Stimulated activated effector memory CD8-positive, alpha-beta T cell treated with anti-CD3 and anti-CD28 coated beads, Interleukin-12 subunit alpha, Interleukin-12 subunit beta, amount 100 ng/mL, for 72 hours (primary cell): ENCODE measurements around the gene RBM33.

Experiments used
- ATAC-seq: fragments of 150-1000 bp; cut with Tn5 transposase; 2 replicates; pipeline ENCODE4 v1.10.0; 2021
- DNase-seq, 2 donors: peaks; one replicate each; pipeline ENCODE4 v3.0.0; 2021 to 2022; ENCODE audit warnings: low spot score in 2 of 2
- H3K27ac Mint-ChIP-seq: one replicate; pipeline ENCODE4 v1.8.0; 2022; ENCODE audit warnings: mild to moderate bottlenecking, mixed read lengths
- H3K36me3 Mint-ChIP-seq: one replicate; pipeline ENCODE4 v1.8.0; 2022; ENCODE audit warnings: mild to moderate bottlenecking, mixed read lengths
- H3K4me1 Mint-ChIP-seq: one replicate; pipeline ENCODE4 v1.8.0; 2022; ENCODE audit warnings: mixed read lengths
- H3K4me3 Mint-ChIP-seq: one replicate; pipeline ENCODE4 v1.8.0; 2022; ENCODE audit warnings: mild to moderate bottlenecking, mixed read lengths
- H3K9me3 Mint-ChIP-seq: one replicate; pipeline ENCODE4 v1.8.0; 2022; ENCODE audit warnings: mixed read lengths

RBM33 gene

DNA sequence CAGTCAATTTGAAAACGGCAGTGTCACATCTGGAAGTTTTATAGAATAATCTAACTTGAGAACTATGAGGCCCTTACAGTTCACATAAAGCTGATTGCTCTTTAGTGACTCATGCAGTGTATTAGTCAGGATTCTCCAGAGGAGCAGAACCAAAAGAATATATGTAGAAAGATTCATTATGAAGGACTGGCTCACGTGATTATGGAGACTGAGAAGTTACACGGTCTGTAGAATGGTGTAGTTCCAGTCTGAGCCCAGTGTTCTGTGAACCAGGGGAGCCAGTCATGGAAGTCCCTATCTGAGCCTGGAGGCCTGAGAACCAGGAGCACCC is 21.5 kb downstream of the RBM33 start:
- ATAC-seq (peak; percentile 85), DNase-seq (no peak)
- H3K4me3 Mint-ChIP-seq: peak overlapping the region; percentile 25
- peak overlapping the region; percentile 78 for H3K27ac Mint-ChIP-seq
- H3K4me1 Mint-ChIP-seq: peaks cover 84% of the 10 kb centered on the region
- no peaks in the 10 kb centered on the region for H3K9me3 Mint-ChIP-seq
- H3K36me3 Mint-ChIP-seq: peaks cover 38% of the 10 kb centered on the region

GRCh38 chr7:155667241-155667829 is 22.9 kb downstream of the RBM33 start:
- Mint-ChIP-seq H3K27ac (peak overlapping the region; percentile 17), H3K4me1 (peaks cover 73% of the 10 kb centered on the region), H3K9me3 (no peaks in the 10 kb centered on the region), H3K36me3 (peaks cover 38% of the 10 kb centered on the region), H3K4me3 (no peak overlapping the region)
- ATAC-seq (peak; percentile 63), DNase-seq (no peak)

- Mint-ChIP-seq H3K27ac (peak overlapping the region; percentile 75), H3K9me3 (no peaks in the 10 kb centered on the region), H3K4me3 (no peak overlapping the region), H3K4me1 (peaks cover 54% of the 10 kb centered on the region), H3K36me3 (peaks cover 56% of the 10 kb centered on the region)
- DNase-seq (no peak), ATAC-seq (no peak)
Observed at GRCh38 chr7:155669717-155670505, 25.4 kb downstream of the RBM33 start.

GRCh38 chr7:155670521-155670920 is 26.1 kb downstream of the RBM33 start:
- ATAC-seq (no peak), DNase-seq (no peak)
- H3K27ac Mint-ChIP-seq: peak overlapping the region; percentile 75
- H3K9me3 Mint-ChIP-seq: no peaks in the 10 kb centered on the region
- peaks cover 48% of the 10 kb centered on the region for H3K4me1 Mint-ChIP-seq
- peaks cover 53% of the 10 kb centered on the region for H3K36me3 Mint-ChIP-seq
- H3K4me3 Mint-ChIP-seq: no peak overlapping the region

GRCh38 chr7:155674556-155674955 is 30.1 kb downstream of the RBM33 start:
- Mint-ChIP-seq H3K36me3 (peaks cover 60% of the 10 kb centered on the region), H3K27ac (no peak overlapping the region), H3K4me1 (peaks cover 37% of the 10 kb centered on the region), H3K4me3 (no peak overlapping the region), H3K9me3 (no peaks in the 10 kb centered on the region)
- ATAC-seq (no peak), DNase-seq (no peak)

DNA sequence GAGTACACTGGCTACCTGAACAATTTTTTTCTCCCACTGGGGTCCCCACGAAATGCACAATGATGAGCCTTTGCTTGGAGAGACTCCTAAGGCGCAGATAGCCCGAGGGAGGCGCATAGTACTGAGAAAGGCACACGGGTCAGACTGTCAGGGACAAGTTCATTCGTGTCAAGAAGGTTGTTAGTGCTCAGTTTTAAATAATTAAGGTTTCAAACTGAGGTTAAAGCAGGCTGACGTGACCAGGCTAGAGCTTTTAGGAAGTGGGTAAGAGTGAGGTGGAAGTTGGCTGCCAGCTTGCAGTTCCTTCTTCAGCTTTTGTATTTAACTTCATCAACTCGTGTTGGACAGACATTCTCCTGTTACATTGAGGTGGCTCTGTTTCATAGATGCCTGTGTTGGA is 31.6 kb downstream of the RBM33 start:
- Mint-ChIP-seq H3K4me1 (peaks cover 31% of the 10 kb centered on the region), H3K36me3 (peaks cover 75% of the 10 kb centered on the region), H3K27ac (peak overlapping the region; percentile 64), H3K4me3 (no peak overlapping the region), H3K9me3 (no peaks in the 10 kb centered on the region)
- DNase-seq (no peak), ATAC-seq (peak; percentile 45)

DNA sequence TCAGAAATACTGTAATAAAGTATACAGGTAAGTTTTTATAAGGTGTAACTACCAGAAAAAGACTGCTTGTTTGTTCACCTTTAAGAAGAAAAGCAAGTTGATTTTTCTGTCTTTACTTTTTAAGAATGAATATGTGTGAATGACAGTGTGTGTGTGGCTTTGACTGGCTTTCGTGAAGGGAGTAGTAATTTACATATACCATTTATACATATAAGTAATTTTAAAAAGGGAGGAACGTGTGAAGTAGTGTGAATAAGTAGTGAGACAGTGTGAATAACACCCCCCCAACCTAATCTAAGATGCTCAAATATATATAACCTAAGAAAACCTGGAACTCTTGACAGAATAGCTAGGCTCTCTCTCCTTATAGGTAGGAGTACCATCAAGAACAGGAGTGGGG is 33.2 kb downstream of the RBM33 start:
- H3K36me3 Mint-ChIP-seq: peaks cover 91% of the 10 kb centered on the region
- no peak for ATAC-seq
- H3K4me1 Mint-ChIP-seq: peaks cover 37% of the 10 kb centered on the region
- peak overlapping the region; percentile 64 for H3K27ac Mint-ChIP-seq
- no peak for DNase-seq
- no peaks in the 10 kb centered on the region for H3K9me3 Mint-ChIP-seq
- no peak overlapping the region for H3K4me3 Mint-ChIP-seq

DNA sequence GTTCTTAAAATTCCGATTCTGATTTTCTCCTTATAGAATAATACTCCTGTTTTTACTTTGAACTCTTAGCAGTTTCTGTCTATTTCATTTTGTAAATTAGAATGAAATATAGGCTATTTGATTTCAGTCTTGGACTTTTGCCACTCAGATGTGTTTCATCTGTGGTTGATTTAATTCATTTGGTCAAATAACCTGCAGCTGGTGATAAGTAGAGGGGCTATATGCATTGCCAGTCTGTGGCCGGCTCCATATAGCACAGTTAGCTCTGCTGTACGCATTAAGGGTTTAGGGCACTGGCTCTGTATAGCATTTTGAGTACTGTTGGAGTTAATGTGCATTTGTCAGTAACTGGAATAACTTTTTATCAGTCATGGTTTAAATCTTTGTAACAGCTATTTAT is 35.7 kb downstream of the RBM33 start:
- no peak for DNase-seq
- no peak overlapping the region for H3K4me3 Mint-ChIP-seq
- no peaks in the 10 kb centered on the region for H3K9me3 Mint-ChIP-seq
- peaks cover 54% of the 10 kb centered on the region for H3K4me1 Mint-ChIP-seq
- no peak for ATAC-seq
- peak overlapping the region; percentile 12 for H3K27ac Mint-ChIP-seq
- peaks cover 91% of the 10 kb centered on the region for H3K36me3 Mint-ChIP-seq

DNA sequence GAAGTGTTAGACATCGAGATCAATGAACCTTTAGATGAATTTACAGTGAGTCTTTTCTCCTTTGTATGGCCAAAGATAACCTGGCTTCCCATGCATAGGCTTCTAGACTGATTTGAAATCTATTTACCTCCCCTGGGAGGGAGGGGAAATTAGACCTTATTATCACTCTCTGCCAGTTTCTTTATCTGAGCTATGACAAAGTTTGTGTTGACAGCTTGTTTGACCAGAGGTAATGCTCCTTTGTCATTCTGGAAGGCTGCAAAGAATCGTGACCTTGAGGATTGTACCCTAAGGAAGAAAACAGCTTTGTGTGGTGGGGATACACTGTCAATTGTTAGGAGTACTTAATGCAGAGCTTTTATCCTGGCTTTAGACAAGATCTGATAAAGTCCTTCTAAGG is 36.4 kb downstream of the RBM33 start:
- H3K9me3 Mint-ChIP-seq: no peaks in the 10 kb centered on the region
- peaks cover 93% of the 10 kb centered on the region for H3K36me3 Mint-ChIP-seq
- peaks cover 56% of the 10 kb centered on the region for H3K4me1 Mint-ChIP-seq
- no peak overlapping the region for H3K4me3 Mint-ChIP-seq
- peak overlapping the region; percentile 12 for H3K27ac Mint-ChIP-seq
- DNase-seq (no peak), ATAC-seq (no peak)

DNA sequence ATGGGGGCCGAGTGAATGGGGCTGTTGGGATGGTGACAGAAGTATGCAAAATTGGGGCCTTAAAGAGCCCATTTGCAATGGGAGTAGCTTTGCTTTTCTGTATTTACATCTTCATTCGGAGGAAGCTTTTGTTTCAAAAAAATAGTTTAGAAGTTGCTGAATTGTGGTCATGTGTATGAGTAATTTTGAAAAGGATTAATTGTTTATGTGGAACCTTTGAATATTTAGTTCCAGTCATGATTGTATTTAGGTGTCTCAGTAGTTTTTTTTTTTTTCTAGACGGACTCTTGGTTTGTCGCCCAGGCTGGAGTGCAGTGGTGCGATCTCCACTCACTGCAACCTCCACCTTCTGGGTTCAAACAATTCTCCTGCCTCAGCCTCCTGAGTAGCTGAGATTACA is 37.2 kb downstream of the RBM33 start:
- Mint-ChIP-seq H3K4me1 (peaks cover 48% of the 10 kb centered on the region), H3K9me3 (no peaks in the 10 kb centered on the region), H3K36me3 (peaks cover 96% of the 10 kb centered on the region), H3K27ac (no peak overlapping the region), H3K4me3 (no peak overlapping the region)
- ATAC-seq: peak; percentile 47
- no peak for DNase-seq

- Mint-ChIP-seq H3K9me3 (no peaks in the 10 kb centered on the region), H3K27ac (no peak overlapping the region), H3K4me1 (peaks cover 40% of the 10 kb centered on the region), H3K4me3 (no peak overlapping the region), H3K36me3 (peaks cover 94% of the 10 kb centered on the region)
- ATAC-seq (no peak), DNase-seq (no peak)
Observed at GRCh38 chr7:155682484-155682883, 38.0 kb downstream of the RBM33 start.

GRCh38 chr7:155683098-155683497 is 38.6 kb downstream of the RBM33 start:
- Mint-ChIP-seq H3K36me3 (peaks cover 88% of the 10 kb centered on the region), H3K27ac (no peak overlapping the region), H3K9me3 (no peaks in the 10 kb centered on the region), H3K4me1 (peaks cover 44% of the 10 kb centered on the region), H3K4me3 (no peak overlapping the region)
- no peak for ATAC-seq
- DNase-seq: no peak

GRCh38 chr7:155683714-155684113 is 39.3 kb downstream of the RBM33 start:
- no peak for DNase-seq
- no peaks in the 10 kb centered on the region for H3K9me3 Mint-ChIP-seq
- H3K4me1 Mint-ChIP-seq: peaks cover 50% of the 10 kb centered on the region
- no peak overlapping the region for H3K27ac Mint-ChIP-seq
- H3K4me3 Mint-ChIP-seq: no peak overlapping the region
- peaks cover 82% of the 10 kb centered on the region for H3K36me3 Mint-ChIP-seq
- no peak for ATAC-seq

DNA sequence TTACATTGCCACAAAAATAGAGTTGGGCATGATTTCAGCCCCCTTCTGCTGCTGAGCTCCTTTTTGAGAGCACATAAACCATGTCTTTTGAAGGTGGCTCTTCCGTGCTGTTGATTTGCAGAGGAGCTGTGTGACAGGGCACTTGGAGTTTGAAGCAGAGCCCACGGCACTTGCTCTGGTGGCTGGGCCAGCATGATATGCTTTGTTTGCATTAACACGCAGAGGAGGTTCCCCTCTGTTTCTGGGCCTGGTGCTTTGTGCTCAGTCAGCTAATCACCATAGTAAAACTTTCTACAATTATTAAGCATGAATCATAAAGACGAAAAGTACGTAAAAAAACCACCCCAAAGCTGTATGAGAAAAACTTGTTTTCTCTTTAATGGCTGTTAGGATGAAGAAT is 40.1 kb downstream of the RBM33 start:
- Mint-ChIP-seq H3K27ac (peak overlapping the region; percentile 15), H3K36me3 (peaks cover 74% of the 10 kb centered on the region), H3K4me1 (peaks cover 56% of the 10 kb centered on the region), H3K9me3 (no peaks in the 10 kb centered on the region), H3K4me3 (peak overlapping the region; percentile 35)
- ATAC-seq: no peak
- DNase-seq: no peak

GRCh38 chr7:155685070-155685790 is 40.8 kb downstream of the RBM33 start:
- peak overlapping the region; percentile 35 for H3K4me3 Mint-ChIP-seq
- peaks cover 62% of the 10 kb centered on the region for H3K4me1 Mint-ChIP-seq
- H3K27ac Mint-ChIP-seq: peak overlapping the region; percentile 15
- H3K36me3 Mint-ChIP-seq: peaks cover 74% of the 10 kb centered on the region
- DNase-seq (no peak), ATAC-seq (peak; percentile 73)
- no peaks in the 10 kb centered on the region for H3K9me3 Mint-ChIP-seq

GRCh38 chr7:155685791-155686160 is 41.3 kb downstream of the RBM33 start:
- Mint-ChIP-seq H3K9me3 (no peaks in the 10 kb centered on the region), H3K4me3 (peak overlapping the region; percentile 35), H3K36me3 (peaks cover 74% of the 10 kb centered on the region), H3K4me1 (peaks cover 62% of the 10 kb centered on the region), H3K27ac (no peak overlapping the region)
- DNase-seq (no peak), ATAC-seq (peak; percentile 55)
